Liver (tissue), 9 donors: Measurements from ENCODE around the gene ENPP1. TPM values are rescaled to one million over a fixed set of nuclear protein-coding genes. Genes with fewer than 3 reads are reported as not detected.

ENCODE experiments used
- DNase-seq: peaks from one replicate; pipeline ENCODE4 v3.0.0-alpha.2; 2017; ENCODE audit warnings: low spot score
- H3K27ac ChIP-seq, 2 donors: one replicate each; pipeline ENCODE4 v1.7.0; 2013; ENCODE audit warnings: inconsistent platforms in 2 of 2, low read length in 2 of 2, control low read depth in 1 of 2, low read depth in 1 of 2, mild to moderate bottlenecking in 1 of 2
- H3K27me3 ChIP-seq, 4 donors: one replicate each; pipeline versions ENCODE4 v1.6.1 to v1.7.0; 2013; ENCODE audit warnings: low read length in 3 of 4, inconsistent platforms in 1 of 4, mild to moderate bottlenecking in 1 of 4, moderate library complexity in 1 of 4; ENCODE audit not compliant: control insufficient read depth in 4 of 4, insufficient read depth in 4 of 4
- H3K36me3 ChIP-seq, 4 donors: one replicate each; pipeline versions ENCODE4 v1.6.1 to v1.7.0; 2013; ENCODE audit warnings: low read length in 3 of 4, mild to moderate bottlenecking in 3 of 4, low read depth in 1 of 4, moderate library complexity in 1 of 4; ENCODE audit not compliant: control insufficient read depth in 4 of 4, insufficient read depth in 3 of 4
- H3K4me1 ChIP-seq, 4 donors: one replicate each; pipeline versions ENCODE4 v1.6.1 to v1.7.0; 2013; ENCODE audit warnings: low read length in 3 of 4, mild to moderate bottlenecking in 3 of 4, moderate library complexity in 1 of 4; ENCODE audit not compliant: control insufficient read depth in 4 of 4, insufficient read depth in 4 of 4
- H3K4me3 ChIP-seq, 3 donors: one replicate each; pipeline versions ENCODE4 v1.6.1 to v1.7.0; 2013; ENCODE audit warnings: low read length in 3 of 3, control low read depth in 1 of 3, low read depth in 1 of 3, mild to moderate bottlenecking in 1 of 3
- H3K9ac ChIP-seq, 2 donors: one replicate each; pipeline ENCODE4 v1.7.0; 2013; ENCODE audit warnings: low read length in 2 of 2, mild to moderate bottlenecking in 2 of 2, moderate library complexity in 2 of 2, control low read depth in 1 of 2, low read depth in 1 of 2
- H3K9me3 ChIP-seq, 4 donors: one replicate each; pipeline versions ENCODE4 v1.6.1 to v1.7.0; 2013; ENCODE audit warnings: low read length in 3 of 4; ENCODE audit not compliant: control insufficient read depth in 4 of 4
- FOXA1 ChIP-seq: IDR thresholded peaks from 2 replicates; pipeline ENCODE4 v1.6.1; 2016; ENCODE audit warnings: antibody characterized with exemption
- FOXA2 ChIP-seq: IDR thresholded peaks from 2 replicates; pipeline ENCODE4 v1.6.1; 2016; ENCODE audit warnings: antibody characterized with exemption
- GABPA ChIP-seq, 2 donors: IDR thresholded peaks in 1 of 2; conservative IDR thresholded peaks in 1 of 2; 2 replicates each; pipeline ENCODE4 v1.6.1; 2016; ENCODE audit warnings: antibody characterized with exemption in 2 of 2, mild to moderate bottlenecking in 1 of 2, moderate library complexity in 1 of 2
- HNF4A ChIP-seq, 2 donors: conservative IDR thresholded peaks; 2 replicates each; pipeline ENCODE4 v1.6.1; 2016; ENCODE audit warnings: antibody characterized with exemption in 2 of 2, mild to moderate bottlenecking in 2 of 2
- HNF4G ChIP-seq: IDR thresholded peaks from 2 replicates; pipeline ENCODE4 v1.6.1; 2016; ENCODE audit warnings: antibody characterized with exemption
- JUND ChIP-seq, 2 donors: IDR thresholded peaks; 2 replicates each; pipeline ENCODE4 v1.6.1; 2016; ENCODE audit warnings: antibody characterized with exemption in 2 of 2
- NR2F2 ChIP-seq: IDR thresholded peaks from 2 replicates; pipeline ENCODE4 v1.6.1; 2016; ENCODE audit warnings: antibody characterized with exemption
- RAD21 ChIP-seq, 2 donors: IDR thresholded peaks; 2 replicates each; pipeline ENCODE4 v1.6.1; 2016; ENCODE audit warnings: antibody characterized with exemption in 2 of 2, mild to moderate bottlenecking in 2 of 2
- RXRA ChIP-seq, 2 donors: IDR thresholded peaks; 2 replicates each; pipeline ENCODE4 v1.6.1; 2017 to 2018; ENCODE audit warnings: antibody characterized with exemption in 2 of 2, mild to moderate bottlenecking in 1 of 2
- SP1 ChIP-seq: IDR thresholded peaks from 2 replicates; pipeline ENCODE4 v1.6.1; 2018; ENCODE audit warnings: antibody characterized with exemption, mild to moderate bottlenecking
- TAF1 ChIP-seq: conservative IDR thresholded peaks from 2 replicates; pipeline ENCODE4 v1.6.1; 2016; ENCODE audit warnings: antibody characterized with exemption, mild to moderate bottlenecking
- YY1 ChIP-seq: IDR thresholded peaks from 2 replicates; pipeline ENCODE4 v1.6.1; 2016; ENCODE audit warnings: antibody characterized with exemption, mild to moderate bottlenecking
- WGBS: extraction: QIAGEN DNeasy Blood & Tissue Kit; methylation state at CpG from one replicate; pipeline ENCODE4 v1.1.7; 2013; 5-methylcytosine and 5-hydroxymethylcytosine counted together
- polyA plus RNA-seq, 2 donors: library from polyadenylated mRNA; stranded (reverse) in 1 of 2; unstranded in 1 of 2; fragments of 200-250 nt in 1 of 2; fragments of >200 nt in 1 of 2; fragmentation: Nextera tagmentation in 1 of 2; extraction: Ambion mirVana in 1 of 2; gene quantifications; one replicate each; pipeline versions ENCODE4 v1.2.1 to v1.2.3, GENCODE V29; 2013 to 2015
- total RNA-seq, 2 donors: library from RNA; depleted of rRNA; stranded (reverse); fragments of >200 nt; gene quantifications; one replicate each; pipeline ENCODE4 v1.2.3, GENCODE V29; 2014
- TF ChIP-seq, protein P1 (sequence below): fragments of 150-350 bp; IDR thresholded peaks from 2 replicates; pipeline ENCODE4 v1.5.1; 2017; ENCODE audit warnings: improper control_type of control experiment, low read depth, low read length; ENCODE audit not compliant: missing input control
- TF ChIP-seq, protein P2 (sequence below): IDR thresholded peaks from 2 replicates; pipeline ENCODE4 v1.6.1; 2016; ENCODE audit warnings: antibody characterized with exemption, mild to moderate bottlenecking
- TF ChIP-seq, protein P3 (sequence below): IDR thresholded peaks from 2 replicates; pipeline ENCODE4 v1.6.1; 2016; ENCODE audit warnings: antibody characterized with exemption
- TF ChIP-seq, protein P4 (sequence below): IDR thresholded peaks from 2 replicates; pipeline ENCODE4 v1.6.1; 2016; ENCODE audit warnings: antibody characterized with exemption
- TF ChIP-seq, protein P5 (sequence below): IDR thresholded peaks from 2 replicates; pipeline ENCODE4 v1.6.1; 2016; ENCODE audit warnings: antibody characterized with exemption
- donor health status: healthy.
- donor health status: healthy.
- donor health status: healthy.
- donor health status: healthy.
- donor health status: healthy.

ENPP1 gene
- total and polyA plus RNA-seq, 4 donors: 9.5 to 53.1 (median 31.1) TPM

DNA sequence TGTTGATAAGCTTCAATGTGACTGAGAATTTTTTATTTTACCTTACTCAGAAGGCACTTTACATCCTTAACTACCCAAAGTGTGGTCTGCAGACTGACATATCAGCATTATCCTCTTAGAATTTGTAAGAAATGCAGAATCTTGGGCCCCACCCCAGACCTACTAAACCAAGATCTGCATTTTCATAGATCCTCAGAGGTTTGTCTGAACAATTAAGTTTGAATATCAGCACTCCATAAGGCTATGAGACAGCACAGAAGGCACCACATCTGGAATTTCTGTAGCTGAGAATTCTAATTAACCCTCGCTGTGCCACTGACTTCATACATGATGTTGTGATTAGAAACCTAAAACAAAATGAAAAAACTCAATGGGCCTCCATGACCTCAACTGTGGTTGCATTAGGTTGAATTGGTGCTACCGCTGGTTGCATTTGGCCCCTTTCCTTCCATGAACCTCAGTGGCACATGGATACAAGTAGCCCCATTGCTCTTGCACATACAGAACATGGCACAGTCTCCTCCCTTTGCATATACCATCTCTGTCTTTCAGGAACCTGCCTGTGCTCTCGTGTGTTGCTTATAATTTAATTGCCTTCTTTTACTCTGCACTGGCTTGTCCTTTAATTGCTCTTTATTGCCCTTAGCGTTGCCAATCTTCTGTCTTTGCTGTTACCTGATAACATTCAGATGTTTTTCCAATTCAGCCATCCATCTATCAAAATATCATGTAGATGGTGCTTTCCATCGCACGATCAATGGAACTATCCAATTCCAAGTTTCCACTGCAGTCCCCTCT, 13.4 kb downstream of the ENPP1 start (continued):
- TF ChIP-seq, protein P1, sequence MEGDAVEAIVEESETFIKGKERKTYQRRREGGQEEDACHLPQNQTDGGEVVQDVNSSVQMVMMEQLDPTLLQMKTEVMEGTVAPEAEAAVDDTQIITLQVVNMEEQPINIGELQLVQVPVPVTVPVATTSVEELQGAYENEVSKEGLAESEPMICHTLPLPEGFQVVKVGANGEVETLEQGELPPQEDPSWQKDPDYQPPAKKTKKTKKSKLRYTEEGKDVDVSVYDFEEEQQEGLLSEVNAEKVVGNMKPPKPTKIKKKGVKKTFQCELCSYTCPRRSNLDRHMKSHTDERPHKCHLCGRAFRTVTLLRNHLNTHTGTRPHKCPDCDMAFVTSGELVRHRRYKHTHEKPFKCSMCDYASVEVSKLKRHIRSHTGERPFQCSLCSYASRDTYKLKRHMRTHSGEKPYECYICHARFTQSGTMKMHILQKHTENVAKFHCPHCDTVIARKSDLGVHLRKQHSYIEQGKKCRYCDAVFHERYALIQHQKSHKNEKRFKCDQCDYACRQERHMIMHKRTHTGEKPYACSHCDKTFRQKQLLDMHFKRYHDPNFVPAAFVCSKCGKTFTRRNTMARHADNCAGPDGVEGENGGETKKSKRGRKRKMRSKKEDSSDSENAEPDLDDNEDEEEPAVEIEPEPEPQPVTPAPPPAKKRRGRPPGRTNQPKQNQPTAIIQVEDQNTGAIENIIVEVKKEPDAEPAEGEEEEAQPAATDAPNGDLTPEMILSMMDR: no peak
- TF ChIP-seq, protein P2, sequence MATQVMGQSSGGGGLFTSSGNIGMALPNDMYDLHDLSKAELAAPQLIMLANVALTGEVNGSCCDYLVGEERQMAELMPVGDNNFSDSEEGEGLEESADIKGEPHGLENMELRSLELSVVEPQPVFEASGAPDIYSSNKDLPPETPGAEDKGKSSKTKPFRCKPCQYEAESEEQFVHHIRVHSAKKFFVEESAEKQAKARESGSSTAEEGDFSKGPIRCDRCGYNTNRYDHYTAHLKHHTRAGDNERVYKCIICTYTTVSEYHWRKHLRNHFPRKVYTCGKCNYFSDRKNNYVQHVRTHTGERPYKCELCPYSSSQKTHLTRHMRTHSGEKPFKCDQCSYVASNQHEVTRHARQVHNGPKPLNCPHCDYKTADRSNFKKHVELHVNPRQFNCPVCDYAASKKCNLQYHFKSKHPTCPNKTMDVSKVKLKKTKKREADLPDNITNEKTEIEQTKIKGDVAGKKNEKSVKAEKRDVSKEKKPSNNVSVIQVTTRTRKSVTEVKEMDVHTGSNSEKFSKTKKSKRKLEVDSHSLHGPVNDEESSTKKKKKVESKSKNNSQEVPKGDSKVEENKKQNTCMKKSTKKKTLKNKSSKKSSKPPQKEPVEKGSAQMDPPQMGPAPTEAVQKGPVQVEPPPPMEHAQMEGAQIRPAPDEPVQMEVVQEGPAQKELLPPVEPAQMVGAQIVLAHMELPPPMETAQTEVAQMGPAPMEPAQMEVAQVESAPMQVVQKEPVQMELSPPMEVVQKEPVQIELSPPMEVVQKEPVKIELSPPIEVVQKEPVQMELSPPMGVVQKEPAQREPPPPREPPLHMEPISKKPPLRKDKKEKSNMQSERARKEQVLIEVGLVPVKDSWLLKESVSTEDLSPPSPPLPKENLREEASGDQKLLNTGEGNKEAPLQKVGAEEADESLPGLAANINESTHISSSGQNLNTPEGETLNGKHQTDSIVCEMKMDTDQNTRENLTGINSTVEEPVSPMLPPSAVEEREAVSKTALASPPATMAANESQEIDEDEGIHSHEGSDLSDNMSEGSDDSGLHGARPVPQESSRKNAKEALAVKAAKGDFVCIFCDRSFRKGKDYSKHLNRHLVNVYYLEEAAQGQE: no peak

DNA sequence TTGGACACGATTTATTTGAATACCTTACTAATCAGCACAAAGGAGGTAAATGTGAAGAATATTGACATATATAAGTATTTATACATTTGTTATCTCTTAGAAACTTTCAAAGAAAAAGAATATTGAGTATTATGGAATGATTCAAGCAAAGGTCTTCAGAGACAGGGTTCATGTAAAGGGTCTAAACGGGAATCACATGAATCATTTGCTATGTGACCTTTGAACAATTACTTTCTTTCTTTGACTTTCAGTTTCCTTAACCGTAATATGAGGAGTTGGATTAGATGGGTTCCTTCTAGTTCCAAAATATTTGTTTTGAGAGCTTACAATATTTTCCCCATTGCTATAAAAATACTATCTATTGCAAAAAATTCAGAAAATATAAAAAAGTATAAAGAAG, 14.3 kb downstream of the ENPP1 start:
- WGBS: 32% methylated on average over 3 of the region's 3 CpGs
- no peaks in the 10 kb centered on the region for H3K9me3 ChIP-seq
- no peaks in the 10 kb centered on the region for H3K36me3 ChIP-seq
- no peak for DNase-seq
- no peaks in the 10 kb centered on the region for H3K27me3 ChIP-seq
- no peak overlapping the region for H3K4me3 ChIP-seq
- H3K9ac ChIP-seq: no peak overlapping the region
- peak overlapping the region in 1 of 2 donors; percentile 59 for H3K27ac ChIP-seq
- peaks cover 8 to 25% (median 16%) of the 10 kb centered on the region in 4 donors for H3K4me1 ChIP-seq
- TF ChIP-seq JUND (IDR thresholded peaks at IDR 0.05) (no peak), SP1 (peak; percentile 6), TAF1 (no peak), YY1 (no peak), HNF4G (no peak), FOXA1 (no peak), RAD21 (IDR thresholded peaks at IDR 0.05) (no peak), HNF4A (conservative IDR thresholded peaks at IDR 0.05) (peak; percentile 37 to 49), GABPA (IDR thresholded peaks at IDR 0.05 in 1 of 2, conservative IDR thresholded peaks at IDR 0.05 in 1 of 2) (no peak), RXRA (IDR thresholded peaks at IDR 0.05) (no peak), NR2F2 (no peak), FOXA2 (no peak)
- TF ChIP-seq, protein P3, sequence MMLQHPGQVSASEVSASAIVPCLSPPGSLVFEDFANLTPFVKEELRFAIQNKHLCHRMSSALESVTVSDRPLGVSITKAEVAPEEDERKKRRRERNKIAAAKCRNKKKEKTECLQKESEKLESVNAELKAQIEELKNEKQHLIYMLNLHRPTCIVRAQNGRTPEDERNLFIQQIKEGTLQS: no peak
- TF ChIP-seq, protein P4, sequence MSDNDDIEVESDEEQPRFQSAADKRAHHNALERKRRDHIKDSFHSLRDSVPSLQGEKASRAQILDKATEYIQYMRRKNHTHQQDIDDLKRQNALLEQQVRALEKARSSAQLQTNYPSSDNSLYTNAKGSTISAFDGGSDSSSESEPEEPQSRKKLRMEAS: no peak
- TF ChIP-seq, protein P1: no peak
- TF ChIP-seq, protein P2: no peak
- TF ChIP-seq, protein P5, sequence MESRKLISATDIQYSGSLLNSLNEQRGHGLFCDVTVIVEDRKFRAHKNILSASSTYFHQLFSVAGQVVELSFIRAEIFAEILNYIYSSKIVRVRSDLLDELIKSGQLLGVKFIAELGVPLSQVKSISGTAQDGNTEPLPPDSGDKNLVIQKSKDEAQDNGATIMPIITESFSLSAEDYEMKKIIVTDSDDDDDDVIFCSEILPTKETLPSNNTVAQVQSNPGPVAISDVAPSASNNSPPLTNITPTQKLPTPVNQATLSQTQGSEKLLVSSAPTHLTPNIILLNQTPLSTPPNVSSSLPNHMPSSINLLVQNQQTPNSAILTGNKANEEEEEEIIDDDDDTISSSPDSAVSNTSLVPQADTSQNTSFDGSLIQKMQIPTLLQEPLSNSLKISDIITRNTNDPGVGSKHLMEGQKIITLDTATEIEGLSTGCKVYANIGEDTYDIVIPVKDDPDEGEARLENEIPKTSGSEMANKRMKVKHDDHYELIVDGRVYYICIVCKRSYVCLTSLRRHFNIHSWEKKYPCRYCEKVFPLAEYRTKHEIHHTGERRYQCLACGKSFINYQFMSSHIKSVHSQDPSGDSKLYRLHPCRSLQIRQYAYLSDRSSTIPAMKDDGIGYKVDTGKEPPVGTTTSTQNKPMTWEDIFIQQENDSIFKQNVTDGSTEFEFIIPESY: no peak
